Measurements from ENCODE around the gene HSPB6. TPM values are rescaled to one million over a fixed set of nuclear protein-coding genes. Genes with fewer than 3 reads are reported as not detected.

Gene HSPB6
- total RNA-seq, 1 experiment from 2014 or later, result 0.37 TPM

DNA sequence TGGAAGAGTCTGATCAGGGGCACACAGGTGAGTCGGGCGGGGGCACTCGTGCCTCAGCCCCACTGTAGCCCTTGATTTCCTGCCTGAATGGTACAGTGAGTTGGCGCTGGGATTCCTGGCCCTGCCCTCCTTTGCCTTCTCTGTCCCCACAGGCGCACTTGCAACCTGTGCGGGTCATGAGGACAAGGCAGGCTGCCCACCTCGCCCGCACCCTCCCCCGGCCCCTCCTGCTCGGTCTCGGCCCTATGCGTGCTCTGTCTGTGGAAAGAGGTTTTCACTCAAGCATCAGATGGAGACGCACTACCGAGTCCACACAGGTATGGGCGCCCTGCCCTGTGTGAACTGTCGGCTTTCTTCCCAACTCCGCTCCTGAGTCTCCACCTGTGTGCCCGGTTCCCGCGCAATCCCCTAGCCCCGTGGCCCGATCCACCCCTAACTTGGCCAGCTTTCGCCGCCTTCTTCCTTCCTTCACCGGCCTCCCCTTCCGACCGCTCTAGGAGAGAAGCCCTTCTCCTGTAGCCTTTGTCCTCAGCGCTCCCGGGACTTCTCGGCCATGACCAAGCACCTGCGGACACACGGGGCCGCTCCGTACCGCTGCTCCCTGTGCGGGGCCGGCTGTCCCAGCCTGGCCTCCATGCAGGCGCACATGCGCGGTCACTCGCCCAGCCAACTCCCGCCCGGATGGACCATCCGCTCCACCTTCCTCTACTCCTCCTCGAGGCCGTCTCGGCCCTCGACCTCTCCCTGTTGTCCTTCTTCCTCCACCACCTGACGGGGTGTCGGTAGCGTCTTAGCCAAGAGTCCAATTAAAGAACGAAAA lies 40.6 kb downstream of the HSPB6 start:
- peak overlapping the region; percentile 15 for H3K27ac ChIP-seq (ENCODE audit: insufficient read length, low read depth, low read length)
- no peak overlapping the region for H4K5ac ChIP-seq (ENCODE audit: insufficient read length, low read depth, low read length)
- no peaks in the 10 kb centered on the region; the same call in 1 of the 2 replicates for H3K27me3 Mint-ChIP-seq (ENCODE audit: low read depth)
- H3K4me2 ChIP-seq (ENCODE audit: insufficient read depth, insufficient read length, low read length), result peak overlapping the region; percentile 80
- H3K27ac Mint-ChIP-seq, result peak overlapping the region; percentile 91 to 99 (median 95)
- no peaks in the 10 kb centered on the region for H3K27me3 ChIP-seq (ENCODE audit: insufficient read depth, low read length)
- H2AK5ac ChIP-seq (ENCODE audit: insufficient read length, low read length), result no peak overlapping the region
- no peak overlapping the region for H2BK120ac ChIP-seq (ENCODE audit: low read depth, low read length, poor library complexity, severe bottlenecking)
- no peak overlapping the region for H4K8ac ChIP-seq (replicated peaks; ENCODE audit: insufficient read length, low read depth, low read length)
- no peaks in the 10 kb centered on the region; a peak in 1 of 5 replicates for H3K9me3 Mint-ChIP-seq
- WGBS (ENCODE audit: extremely low coverage, insufficient read length, low lambda C conversion rate), result no CpG with 5 or more reads among the region's 52 CpGs
- peak overlapping the region; percentile 67 for H3K14ac ChIP-seq (ENCODE audit: insufficient read depth, low read length)
- H3K4ac ChIP-seq (ENCODE audit: low read depth, low read length), result no peak overlapping the region
- H3T11ph ChIP-seq (ENCODE audit: low read length), result no peak overlapping the region
- H3K36me3 Mint-ChIP-seq (ENCODE audit: insufficient read depth in 1 of 3, low read depth in 3 of 3), result peaks cover 9 to 20% (median 11%) of the 10 kb centered on the region in 3 experiments; a peak in 6 of 7 replicates
- DNase-seq, result no peak
- no peak overlapping the region for H3K56ac ChIP-seq (ENCODE audit: insufficient read length, low read depth, low read length)
- no peaks in the 10 kb centered on the region for H3K9me3 ChIP-seq (ENCODE audit: control insufficient read depth, low read depth, low read length)
- H4K20me1 ChIP-seq (ENCODE audit: control insufficient read depth, insufficient read depth, insufficient read length), result peaks cover 6% of the 10 kb centered on the region
- peaks cover 18% of the 10 kb centered on the region for H3K23me2 ChIP-seq (ENCODE audit: insufficient read length, low read depth, low read length, poor library complexity, severe bottlenecking)
- peaks cover 11% of the 10 kb centered on the region; the same call in 1 of the 2 replicates for H3K79me2 ChIP-seq (ENCODE audit: insufficient read depth, low read length)
- peaks cover 45 to 47% of the 10 kb centered on the region in 2 experiments for H3K4me1 Mint-ChIP-seq
- H2BK12ac ChIP-seq (ENCODE audit: insufficient read length, low read depth, low read length), result no peak overlapping the region
- no peaks in the 10 kb centered on the region for H3K79me1 ChIP-seq (ENCODE audit: insufficient read depth, low read depth, low read length, poor library complexity, severe bottlenecking)
- peak overlapping the region; percentile 52 for H3K9ac ChIP-seq (ENCODE audit: extremely low read depth, insufficient read length, low read length)
- H3K4me1 ChIP-seq (ENCODE audit: insufficient read depth, low read length), result peaks cover 10% of the 10 kb centered on the region; the same call in 1 of the 2 replicates
- TF ChIP-seq, protein P1, sequence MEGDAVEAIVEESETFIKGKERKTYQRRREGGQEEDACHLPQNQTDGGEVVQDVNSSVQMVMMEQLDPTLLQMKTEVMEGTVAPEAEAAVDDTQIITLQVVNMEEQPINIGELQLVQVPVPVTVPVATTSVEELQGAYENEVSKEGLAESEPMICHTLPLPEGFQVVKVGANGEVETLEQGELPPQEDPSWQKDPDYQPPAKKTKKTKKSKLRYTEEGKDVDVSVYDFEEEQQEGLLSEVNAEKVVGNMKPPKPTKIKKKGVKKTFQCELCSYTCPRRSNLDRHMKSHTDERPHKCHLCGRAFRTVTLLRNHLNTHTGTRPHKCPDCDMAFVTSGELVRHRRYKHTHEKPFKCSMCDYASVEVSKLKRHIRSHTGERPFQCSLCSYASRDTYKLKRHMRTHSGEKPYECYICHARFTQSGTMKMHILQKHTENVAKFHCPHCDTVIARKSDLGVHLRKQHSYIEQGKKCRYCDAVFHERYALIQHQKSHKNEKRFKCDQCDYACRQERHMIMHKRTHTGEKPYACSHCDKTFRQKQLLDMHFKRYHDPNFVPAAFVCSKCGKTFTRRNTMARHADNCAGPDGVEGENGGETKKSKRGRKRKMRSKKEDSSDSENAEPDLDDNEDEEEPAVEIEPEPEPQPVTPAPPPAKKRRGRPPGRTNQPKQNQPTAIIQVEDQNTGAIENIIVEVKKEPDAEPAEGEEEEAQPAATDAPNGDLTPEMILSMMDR (conservative IDR thresholded peaks at IDR 0.05), result no peak
- no peak overlapping the region for H2AFZ ChIP-seq (ENCODE audit: low read length)
- no peak overlapping the region for H4K91ac ChIP-seq (ENCODE audit: insufficient read length, low read depth, low read length)
- no peak overlapping the region for H3K23ac ChIP-seq (ENCODE audit: insufficient read length, low read depth, low read length)
- H2BK5ac ChIP-seq (ENCODE audit: insufficient read length, low read length), result no peak overlapping the region
- peak overlapping the region; percentile 83 for H3K18ac ChIP-seq (ENCODE audit: insufficient read length, low read depth, low read length)
- peak overlapping the region; percentile 86 to 90 for H3K4me3 Mint-ChIP-seq
- no peak overlapping the region for H2BK15ac ChIP-seq (ENCODE audit: low read depth, low read length)
- no peak overlapping the region for H2BK20ac ChIP-seq (ENCODE audit: low read depth, low read length, poor library complexity, severe bottlenecking)

Data from H9 (cell line).